Body of pancreas (tissue), 4 donors: ENCODE measurements around the gene PFKM.

ENCODE experiments used
- CTCF ChIP-seq, 7 experiments: fragments of 450-650 bp in 4 of 7; fragments of 200-600 bp in 3 of 7; sonication (generic) in 3 of 7; IDR thresholded peaks; one replicate each; pipeline ENCODE4 v1.5.1; 2016 to 2019; ENCODE audit warnings: antibody characterized with exemption in 7 of 7
- POLR2A ChIP-seq, 3 donors: fragments of 450-650 bp; IDR thresholded peaks; one replicate each; pipeline ENCODE4 v1.6.1; 2016; ENCODE audit warnings: antibody characterized with exemption in 3 of 3, mild to moderate bottlenecking in 2 of 3

- TF ChIP-seq POLR2A (IDR thresholded peaks at IDR 0.05) (no peak), CTCF (IDR thresholded peaks at IDR 0.05) (no peak)
Observed at GRCh38 chr12:48110691-48111311, 8.4 kb upstream of the PFKM start.
